Measurements from ENCODE around the gene OR5K4. TPM values are rescaled to one million over a fixed set of nuclear protein-coding genes. Genes with fewer than 3 reads are reported as not detected.

OR5K4 gene
- total RNA-seq, 4 donors from 2014 or later = not detected

GRCh38 chr3:98343647-98344507 lies 9.8 kb upstream of the OR5K4 start:
- no peak for DNase-seq (ENCODE audit: low spot score)
- ATAC-seq (ENCODE audit: low FRiP score) = no peak
- TF ChIP-seq CTCF (IDR thresholded peaks at IDR 0.05) = no peak

DNA sequence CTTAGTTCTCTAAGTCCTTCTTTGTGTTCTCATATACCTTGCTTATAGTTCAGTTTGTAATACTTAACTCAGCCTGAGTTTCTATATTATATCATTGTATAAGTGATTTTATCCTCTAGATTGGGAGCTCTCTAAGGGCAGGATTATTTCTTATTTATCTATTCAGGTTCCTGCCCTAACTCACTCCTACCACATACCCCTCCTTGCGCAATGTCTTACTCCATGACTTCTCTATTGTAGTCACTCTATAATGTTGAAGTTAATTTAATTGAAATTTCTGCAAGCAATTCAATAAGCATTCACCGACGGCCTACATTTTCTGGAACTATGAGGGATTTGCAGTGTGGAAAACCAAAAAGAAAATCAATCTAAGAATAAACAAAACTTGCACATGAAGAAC lies 3.6 kb upstream of the OR5K4 start:
- no peak for DNase-seq (ENCODE audit: low spot score)
- no peak for TF ChIP-seq CTCF (IDR thresholded peaks at IDR 0.05)
- no peak for ATAC-seq (ENCODE audit: low FRiP score)

GRCh38 chr3:98359250-98359649 lies 5.6 kb downstream of the OR5K4 start:
- ATAC-seq (ENCODE audit: low FRiP score) (no peak), DNase-seq (ENCODE audit: low spot score) (no peak)
- TF ChIP-seq CTCF (IDR thresholded peaks at IDR 0.05) = no peak

DNA sequence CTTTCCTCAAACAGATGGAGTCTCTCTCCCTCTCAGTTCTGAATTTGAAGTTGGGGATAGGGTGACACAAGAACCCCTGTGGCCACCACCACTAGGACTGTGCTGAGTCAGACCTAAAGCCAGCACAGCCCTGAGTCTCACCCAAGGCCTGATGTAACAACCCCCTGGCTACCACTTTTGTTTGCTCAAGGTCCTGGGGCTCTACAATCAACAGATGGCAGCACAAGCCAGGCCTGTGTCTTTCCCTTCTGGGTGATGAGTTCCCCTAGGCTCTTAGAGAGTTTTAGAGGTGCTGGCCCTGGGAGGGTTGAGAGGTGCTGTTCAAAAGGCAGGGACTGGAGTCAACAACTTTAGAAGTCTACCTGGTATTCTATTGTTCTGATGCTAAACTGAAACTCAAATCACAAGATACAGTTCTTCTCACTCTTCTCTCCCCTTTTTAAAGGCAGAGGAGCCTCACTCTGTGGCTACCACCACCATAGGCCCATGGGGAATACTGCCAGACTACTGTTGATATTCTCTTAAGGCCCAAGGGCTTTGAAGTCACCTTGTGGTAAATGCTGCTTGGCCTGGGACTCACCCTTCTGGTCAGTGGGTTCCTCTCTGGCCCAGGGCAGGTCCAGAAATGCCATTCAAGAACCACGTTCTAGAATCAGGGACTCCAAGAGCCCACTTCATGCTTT lies 6.5 kb downstream of the OR5K4 start:
- no peak for TF ChIP-seq CTCF (IDR thresholded peaks at IDR 0.05)
- no peak for DNase-seq (ENCODE audit: low spot score)
- ATAC-seq (ENCODE audit: low FRiP score) = no peak

- TF ChIP-seq CTCF (IDR thresholded peaks at IDR 0.05) = no peak
- no peak for ATAC-seq (ENCODE audit: low FRiP score)
- no peak for DNase-seq (ENCODE audit: low spot score)
These were observed 7.0 kb downstream of the OR5K4 start for GRCh38 chr3:98360681-98361080.

DNA sequence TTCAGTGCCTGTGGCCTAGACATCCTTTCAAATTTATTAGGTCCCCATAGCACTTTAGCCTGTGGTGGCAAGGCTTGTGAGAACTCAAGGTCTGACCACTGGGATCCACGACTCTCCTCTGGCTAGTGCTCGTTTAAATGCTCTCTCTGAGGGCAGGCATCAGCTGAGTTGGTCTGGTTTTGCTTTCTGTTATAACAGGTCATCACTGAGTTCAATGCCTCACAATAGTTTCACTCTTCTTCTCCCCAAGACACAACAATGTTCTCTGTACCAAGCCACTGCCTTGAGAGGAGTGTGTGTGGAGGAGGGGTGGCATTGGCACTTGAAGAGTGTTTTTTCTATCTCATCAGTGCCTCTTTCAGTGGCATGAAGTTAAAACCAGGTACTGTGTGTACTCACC lies 7.6 kb downstream of the OR5K4 start:
- ATAC-seq (ENCODE audit: low FRiP score) = no peak
- TF ChIP-seq CTCF (IDR thresholded peaks at IDR 0.05) = no peak
- no peak for DNase-seq (ENCODE audit: low spot score)
